ENCODE results near the gene DOCK1. TPM values are rescaled to one million over a fixed set of nuclear protein-coding genes. Genes with fewer than 3 reads are reported as not detected.

Gene DOCK1
- total RNA-seq, 2 donors from 2014 or later = 72.4 to 89.3 TPM

GRCh38 chr10:126969310-126969709, 64.1 kb downstream of the DOCK1 start:
- H3K36me3 Mint-ChIP-seq (ENCODE audit: low read depth) = peaks cover 39% of the 10 kb centered on the region
- no peak overlapping the region for H3K4me3 ChIP-seq (ENCODE audit: low read length)
- H3K4me3 Mint-ChIP-seq = no peak overlapping the region
- no peak overlapping the region for H3K9ac ChIP-seq (ENCODE audit: extremely low read depth, low read length, poor library complexity, severe bottlenecking)
- H3K27ac Mint-ChIP-seq = no peak overlapping the region
- H3K27ac ChIP-seq (ENCODE audit: low read depth, low read length) = no peak overlapping the region
- peaks cover 15% of the 10 kb centered on the region for H3K4me1 Mint-ChIP-seq
- H3K36me3 ChIP-seq (ENCODE audit: control insufficient read depth, insufficient read depth, low read length) = peaks cover 12% of the 10 kb centered on the region
- no peaks in the 10 kb centered on the region for H3K27me3 Mint-ChIP-seq (ENCODE audit: insufficient read depth)
- H3K9me3 ChIP-seq (ENCODE audit: control insufficient read depth, low read length) = no peaks in the 10 kb centered on the region
- WGBS, 2 experiments (ENCODE audit: insufficient coverage in 1 of 2, insufficient read length in 1 of 2) = 90 to 95% methylated on average over 7 to 8 of the region's 8 CpGs
- peak; percentile 80 for DNase-seq
- H3K9me3 Mint-ChIP-seq = no peaks in the 10 kb centered on the region
- H3K4me1 ChIP-seq (ENCODE audit: control insufficient read depth, insufficient read depth, low read length) = no peaks in the 10 kb centered on the region
- no peaks in the 10 kb centered on the region for H3K27me3 ChIP-seq (ENCODE audit: control insufficient read depth, insufficient read depth, low read length, poor library complexity, severe bottlenecking)
- peak; percentile 80 for TF ChIP-seq CTCF (conservative IDR thresholded peaks at IDR 0.05)

- peak overlapping the region; percentile 67 for H3K27ac Mint-ChIP-seq
- no peaks in the 10 kb centered on the region for H3K9me3 Mint-ChIP-seq
- 67 to 88% methylated on average over 6 to 11 of the region's 11 CpGs for WGBS, 2 experiments (ENCODE audit: insufficient coverage in 1 of 2, insufficient read length in 1 of 2)
- Histone ChIP-seq H3K9me3 (ENCODE audit: control insufficient read depth, low read length) (no peaks in the 10 kb centered on the region), H3K4me3 (ENCODE audit: low read length) (no peak overlapping the region), H3K36me3 (ENCODE audit: control insufficient read depth, insufficient read depth, low read length) (peaks cover 26% of the 10 kb centered on the region), H3K4me1 (ENCODE audit: control insufficient read depth, insufficient read depth, low read length) (no peaks in the 10 kb centered on the region), H3K9ac (ENCODE audit: extremely low read depth, low read length, poor library complexity, severe bottlenecking) (no peak overlapping the region), H3K27me3 (ENCODE audit: control insufficient read depth, insufficient read depth, low read length, poor library complexity, severe bottlenecking) (no peaks in the 10 kb centered on the region), H3K27ac (ENCODE audit: low read depth, low read length) (peak overlapping the region; percentile 8)
- H3K27me3 Mint-ChIP-seq (ENCODE audit: insufficient read depth) = no peaks in the 10 kb centered on the region
- no peak for TF ChIP-seq CTCF (conservative IDR thresholded peaks at IDR 0.05)
- H3K36me3 Mint-ChIP-seq (ENCODE audit: low read depth) = peaks cover 51% of the 10 kb centered on the region
- peaks cover 15% of the 10 kb centered on the region for H3K4me1 Mint-ChIP-seq
- no peak for DNase-seq
- H3K4me3 Mint-ChIP-seq = no peak overlapping the region
Observed at GRCh38 chr10:126972635-126973414, 67.6 kb downstream of the DOCK1 start.

- Mint-ChIP-seq H3K9me3 (no peaks in the 10 kb centered on the region), H3K4me1 (peaks cover 14% of the 10 kb centered on the region), H3K27ac (peak overlapping the region; percentile 15), H3K27me3 (ENCODE audit: insufficient read depth) (no peaks in the 10 kb centered on the region), H3K36me3 (ENCODE audit: low read depth) (peaks cover 75% of the 10 kb centered on the region), H3K4me3 (no peak overlapping the region)
- 93 to 100% methylated on average over 1 to 5 of the region's 5 CpGs for WGBS, 2 experiments (ENCODE audit: insufficient coverage in 1 of 2, insufficient read length in 1 of 2)
- H3K4me3 ChIP-seq (ENCODE audit: low read length) = no peak overlapping the region
- H3K4me1 ChIP-seq (ENCODE audit: control insufficient read depth, insufficient read depth, low read length) = no peaks in the 10 kb centered on the region
- no peaks in the 10 kb centered on the region for H3K27me3 ChIP-seq (ENCODE audit: control insufficient read depth, insufficient read depth, low read length, poor library complexity, severe bottlenecking)
- no peak for TF ChIP-seq CTCF (conservative IDR thresholded peaks at IDR 0.05)
- no peak for DNase-seq
- no peak overlapping the region for H3K9ac ChIP-seq (ENCODE audit: extremely low read depth, low read length, poor library complexity, severe bottlenecking)
- H3K9me3 ChIP-seq (ENCODE audit: control insufficient read depth, low read length) = no peaks in the 10 kb centered on the region
- peaks cover 44% of the 10 kb centered on the region for H3K36me3 ChIP-seq (ENCODE audit: control insufficient read depth, insufficient read depth, low read length)
- H3K27ac ChIP-seq (ENCODE audit: low read depth, low read length) = no peak overlapping the region
Observed at GRCh38 chr10:126975221-126975620, 70.0 kb downstream of the DOCK1 start.

All from endodermal cell (in vitro differentiated cells).